GM21367 (cell line): ENCODE measurements around the gene INTU.
"Not testable (repeated sequence)": the region's sequence is repeated elsewhere in the genome, so short reads cannot be mapped to it uniquely, and the experiment has no call there.

Experiments used
- ATAC-seq: cut with Tn5 transposase; IDR thresholded peaks from one replicate; pipeline ENCODE4 v1.9.1; 2021; ENCODE audit not compliant: unreplicated experiment

INTU gene

DNA sequence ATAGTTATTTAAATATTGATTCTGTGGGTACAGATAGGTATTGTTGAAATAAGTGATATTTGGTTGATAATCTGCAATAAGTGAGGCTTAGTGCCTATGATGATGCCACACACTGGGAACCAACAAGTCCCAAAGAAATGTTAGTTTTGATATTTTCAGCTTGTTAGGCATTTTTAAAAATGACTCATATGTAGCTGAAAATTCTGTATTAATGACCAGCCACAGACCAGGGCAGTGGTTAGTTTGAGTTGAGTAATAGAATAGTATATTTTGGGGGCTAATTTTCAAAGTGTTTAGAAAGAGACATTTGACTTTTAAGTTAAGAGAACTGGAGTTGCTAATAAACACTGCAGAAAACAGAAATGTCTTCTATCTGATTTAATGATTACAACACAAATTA, 9.4 kb downstream of the INTU start:
- no peak for ATAC-seq

DNA sequence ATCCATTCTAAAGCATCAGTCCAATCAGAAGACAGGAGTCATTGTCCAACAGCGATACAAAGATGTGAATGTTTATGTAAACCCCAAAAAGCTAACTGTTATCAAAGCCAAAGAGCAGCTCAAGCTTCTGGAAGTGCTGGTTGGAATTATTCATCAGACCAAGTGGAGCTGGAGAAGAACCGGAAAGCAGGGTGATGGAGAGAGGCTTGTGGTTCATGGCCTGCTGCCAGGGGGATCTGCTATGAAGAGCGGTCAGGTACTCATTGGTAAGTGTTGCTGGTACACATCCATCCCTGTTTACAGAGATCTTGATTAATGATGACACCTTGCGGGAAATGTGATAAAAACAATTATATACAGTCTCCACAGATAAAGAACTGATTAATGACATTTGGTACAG, 11.0 kb downstream of the INTU start:
- ATAC-seq = no peak

DNA sequence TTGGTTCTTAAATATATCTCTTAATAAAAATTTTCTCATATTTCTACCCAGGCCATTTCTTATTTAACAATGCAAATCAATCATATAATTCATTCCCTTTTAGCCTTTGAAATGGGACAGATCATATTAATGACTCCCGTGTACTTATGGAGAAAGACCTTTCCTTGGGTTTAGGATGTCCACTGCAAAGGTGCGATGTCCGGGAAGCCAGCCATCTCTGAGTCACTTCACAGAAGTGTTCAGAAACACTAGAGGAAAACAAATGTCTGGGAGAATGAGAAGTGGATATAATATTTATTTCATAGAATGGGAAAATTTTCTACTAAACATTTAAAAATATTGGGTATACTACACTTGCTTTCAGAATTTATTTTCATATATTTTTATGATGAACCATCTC, 15.3 kb downstream of the INTU start:
- no peak for ATAC-seq

DNA sequence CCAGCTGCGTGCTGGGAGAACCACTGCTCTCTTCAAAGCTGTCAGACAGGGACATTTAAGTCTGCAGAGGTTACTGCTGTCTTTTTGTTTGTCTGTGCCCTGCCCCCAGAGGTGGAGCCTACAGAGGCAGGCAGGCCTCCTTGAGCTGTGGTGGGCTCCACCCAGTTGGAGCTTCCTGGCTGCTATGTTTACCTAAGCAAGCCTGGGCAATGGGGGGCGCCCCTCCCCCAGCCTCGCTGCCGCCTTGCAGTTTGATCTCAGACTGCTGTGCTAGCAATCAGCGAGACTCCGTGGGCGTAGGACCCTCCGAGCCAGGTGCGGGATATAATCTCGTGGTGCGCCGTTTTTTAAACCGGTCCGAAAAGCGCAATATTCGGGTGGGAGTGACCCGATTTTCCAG, 22.8 kb downstream of the INTU start:
- ATAC-seq = not testable (repeated sequence)

DNA sequence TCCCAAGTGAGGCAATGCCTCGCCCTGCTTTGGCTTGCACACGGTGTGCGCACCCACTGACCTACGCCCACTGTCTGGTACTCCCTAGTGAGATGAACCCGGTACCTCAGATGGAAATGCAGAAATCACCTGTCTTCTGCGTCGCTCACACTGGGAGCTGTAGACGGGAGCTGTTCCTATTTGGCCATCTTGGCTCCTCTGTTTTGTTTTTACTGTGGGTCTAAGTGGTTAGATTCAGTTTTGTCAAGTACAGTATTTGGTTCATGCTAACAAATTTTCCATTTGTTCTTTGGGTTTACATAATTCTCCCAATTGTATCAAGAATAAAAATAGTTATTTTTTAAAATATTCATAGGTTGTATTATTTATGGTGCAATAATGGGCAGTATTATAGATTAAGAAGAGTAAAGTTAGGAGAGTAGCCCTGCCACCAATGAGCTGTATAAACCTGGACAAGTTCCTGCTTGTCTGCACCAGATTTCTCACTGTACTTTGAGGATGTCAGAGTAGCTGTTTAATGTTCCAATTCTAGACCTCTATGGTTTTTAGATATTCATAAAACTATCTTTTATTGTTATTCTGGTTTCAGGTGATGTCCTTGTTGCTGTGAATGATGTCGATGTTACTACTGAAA, 23.4 kb downstream of the INTU start:
- ATAC-seq = no peak

DNA sequence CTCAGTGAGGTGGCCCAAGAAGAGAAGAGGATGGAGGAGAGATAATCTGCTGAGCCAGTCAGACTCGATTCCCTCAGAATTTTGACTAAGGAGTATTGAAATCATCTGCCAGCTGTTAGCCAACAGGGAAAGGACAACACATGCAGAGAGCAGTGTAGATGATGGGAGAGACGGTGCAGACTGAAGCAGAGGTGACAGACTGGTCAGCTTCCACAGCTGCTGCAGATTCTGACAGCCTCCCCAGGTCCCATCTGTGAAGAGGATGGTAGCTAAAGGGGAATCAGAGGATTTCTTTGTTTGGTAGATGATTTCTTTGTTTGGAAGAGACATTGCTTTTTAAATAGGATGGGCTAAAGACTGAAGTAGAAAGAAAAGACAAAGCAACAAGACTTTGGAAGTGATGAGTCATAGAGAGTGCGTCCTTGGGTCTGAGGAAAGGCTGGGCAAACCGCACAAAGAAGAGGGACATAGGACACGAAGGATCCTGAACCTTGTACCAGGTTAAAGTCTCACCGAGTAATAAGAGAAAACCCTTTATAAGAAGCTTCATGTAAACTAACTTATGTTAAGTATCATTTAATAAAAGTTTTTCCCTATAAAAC, 27.6 kb downstream of the INTU start:
- no peak for ATAC-seq

DNA sequence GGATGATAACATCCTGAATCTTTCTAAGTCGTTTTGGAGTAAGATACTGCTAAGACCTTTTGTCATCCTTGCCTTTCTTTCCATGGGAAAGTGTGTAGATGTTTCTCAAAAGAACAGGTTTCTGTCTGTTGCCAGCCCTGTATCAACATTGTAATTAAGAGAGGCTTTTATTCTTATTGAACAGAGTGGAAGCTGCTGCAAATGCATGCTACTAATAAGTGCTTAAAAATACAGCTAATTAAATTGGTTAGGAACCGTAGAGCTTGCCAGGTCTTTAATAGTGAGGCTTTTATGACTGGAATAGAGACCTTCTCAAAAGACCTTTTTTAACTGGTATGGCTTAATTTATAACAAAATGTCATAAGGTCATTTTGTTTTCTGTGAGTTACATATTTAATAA, 34.4 kb downstream of the INTU start:
- no peak for ATAC-seq

DNA sequence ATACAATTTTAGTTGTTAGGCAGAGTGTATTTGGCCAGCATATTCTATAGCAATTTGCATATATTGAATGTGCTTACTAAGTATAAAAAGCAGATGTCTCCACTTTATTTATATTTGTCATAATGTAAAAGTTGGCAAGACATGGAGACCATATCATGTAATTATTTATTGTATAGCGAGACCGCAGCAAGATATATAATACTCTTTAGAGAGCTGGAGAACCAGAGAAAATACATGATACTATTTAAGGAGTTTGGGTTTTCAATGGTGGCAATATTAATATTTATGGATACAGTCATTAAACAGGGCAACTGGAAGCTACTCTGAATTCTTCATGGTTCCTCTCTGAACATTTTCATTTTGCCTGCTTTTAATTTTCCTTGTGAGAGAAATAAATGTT, 35.0 kb downstream of the INTU start:
- ATAC-seq = no peak

DNA sequence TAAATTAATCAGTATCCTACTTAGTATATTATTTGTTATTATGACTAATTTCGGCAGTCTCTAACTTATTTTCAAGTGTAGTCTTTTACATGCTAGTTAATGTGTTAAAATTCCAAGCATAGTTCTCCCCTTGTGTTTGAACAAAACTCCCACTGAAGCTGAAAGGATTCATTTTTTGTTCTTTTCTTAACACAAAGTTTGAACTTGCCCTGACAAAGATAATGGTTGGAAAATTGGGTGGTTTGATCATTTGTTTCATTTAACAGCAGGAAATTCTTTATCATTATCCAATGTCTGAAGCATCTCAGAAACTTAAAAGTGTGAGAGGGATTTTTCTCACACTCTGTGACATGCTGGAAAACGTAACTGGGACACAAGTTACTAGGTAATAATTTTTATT, 36.0 kb downstream of the INTU start:
- no peak for ATAC-seq

DNA sequence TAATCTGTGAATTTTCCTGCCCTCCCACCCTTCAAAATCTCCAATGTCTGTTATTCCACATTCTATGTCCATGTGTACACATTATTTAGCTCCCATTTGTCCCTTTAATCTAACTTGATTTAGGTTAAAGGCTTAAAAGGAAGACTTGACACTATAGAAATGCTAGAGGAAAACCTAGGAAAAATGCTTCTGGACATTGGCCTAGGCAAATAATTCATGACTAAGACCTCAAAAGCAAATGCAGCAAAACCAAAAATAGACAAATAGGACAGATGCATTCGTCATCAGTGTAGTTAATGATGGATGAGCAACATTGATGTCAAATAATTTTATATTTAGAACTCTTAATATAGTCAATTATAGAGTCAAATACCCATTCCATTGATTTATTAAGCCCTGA, 36.9 kb downstream of the INTU start:
- no peak for ATAC-seq

DNA sequence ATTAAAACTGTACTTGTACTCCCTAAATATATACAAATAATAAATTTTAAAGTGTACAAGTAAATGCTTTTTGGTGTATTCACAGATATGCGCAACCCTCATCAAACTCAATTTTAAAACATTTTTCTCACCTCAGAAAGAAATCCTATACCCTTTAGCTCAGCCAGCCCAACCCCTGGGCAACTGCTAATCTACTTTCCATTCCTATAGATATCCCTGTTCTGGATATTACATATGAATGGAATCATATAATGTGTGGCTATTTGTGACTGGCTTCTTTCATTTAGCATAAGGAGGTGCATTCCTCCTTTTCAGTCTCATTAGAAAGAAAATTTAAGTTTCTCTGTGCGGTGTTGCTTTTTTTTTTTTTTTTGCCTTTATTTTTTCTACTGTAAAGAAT, 39.4 kb downstream of the INTU start:
- ATAC-seq = no peak

DNA sequence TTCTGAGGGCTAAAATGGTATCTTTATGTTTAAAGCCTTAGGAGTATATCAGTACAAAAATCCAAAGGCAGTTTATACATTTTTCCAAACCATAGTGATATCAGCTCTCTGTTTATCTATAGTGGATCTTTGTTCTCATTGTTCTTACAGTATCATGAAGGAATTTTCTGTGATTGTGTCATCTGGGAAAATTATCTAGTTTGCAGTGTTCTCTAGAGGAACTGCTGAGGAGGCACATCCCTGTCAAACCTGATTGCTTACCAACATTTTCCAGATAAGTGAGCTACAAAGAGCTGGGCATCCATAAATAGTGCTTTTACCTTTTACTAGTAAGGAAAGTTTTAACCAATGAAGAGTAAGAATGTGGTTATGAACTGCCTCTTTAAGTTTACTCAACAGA, 52.5 kb downstream of the INTU start:
- no peak for ATAC-seq

DNA sequence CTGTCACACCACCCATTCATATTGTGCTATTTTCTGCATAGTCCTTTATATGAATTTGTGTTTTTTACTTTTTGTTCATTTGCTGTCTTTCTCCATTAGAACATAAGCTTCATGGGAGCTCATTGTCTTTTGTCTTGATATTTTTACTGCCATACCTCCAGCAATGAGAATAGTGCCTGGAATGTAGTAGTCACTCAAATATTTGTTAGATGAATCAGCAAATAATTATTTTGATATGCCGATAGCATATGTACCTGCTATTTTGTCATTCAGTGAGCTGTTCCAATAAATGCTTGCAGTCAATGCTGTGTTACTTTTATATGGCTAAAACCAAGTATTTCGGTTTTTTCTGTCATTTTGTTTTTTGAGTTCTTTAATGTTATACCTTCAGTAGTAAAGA, 53.9 kb downstream of the INTU start:
- no peak for ATAC-seq

DNA sequence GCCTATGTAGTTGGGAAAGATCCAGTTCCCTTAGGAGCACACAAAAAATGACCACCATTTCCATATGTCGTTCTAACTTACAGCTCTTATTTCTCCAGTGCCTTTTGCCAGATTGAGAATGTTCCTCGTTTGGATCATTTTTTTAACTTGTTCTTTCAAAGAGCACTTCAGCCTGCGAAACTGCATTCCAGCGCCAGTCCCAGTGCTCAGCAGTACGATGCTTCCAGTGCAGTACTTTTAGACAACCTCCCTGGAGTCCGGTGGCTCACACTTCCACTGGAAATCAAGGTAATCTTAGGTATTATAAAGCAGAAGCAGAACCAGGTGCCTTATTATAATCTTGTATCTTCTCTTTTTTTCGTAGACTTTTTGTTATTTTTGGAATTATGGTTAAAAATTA, 54.8 kb downstream of the INTU start:
- ATAC-seq = no peak

DNA sequence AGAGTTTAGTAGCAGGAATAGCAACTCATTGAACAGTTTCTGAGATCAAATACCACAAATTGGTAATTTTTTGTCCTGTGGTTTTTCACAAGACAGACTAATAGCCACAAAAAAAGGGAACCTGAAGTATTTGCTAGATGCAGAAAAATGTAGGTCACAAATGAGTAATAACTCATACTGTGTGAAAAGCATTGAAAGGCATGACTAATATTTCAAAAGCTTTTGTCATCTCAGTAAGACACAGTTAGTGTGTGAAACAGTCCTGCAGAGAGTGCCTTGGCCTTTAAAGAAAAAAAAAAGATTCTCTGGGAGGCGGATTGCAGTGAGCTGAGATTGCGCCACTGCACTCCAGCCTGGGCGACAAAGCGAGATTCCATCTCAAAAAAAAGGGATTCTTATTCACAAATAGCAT, 66.0 kb downstream of the INTU start:
- peak; percentile 99 for ATAC-seq

DNA sequence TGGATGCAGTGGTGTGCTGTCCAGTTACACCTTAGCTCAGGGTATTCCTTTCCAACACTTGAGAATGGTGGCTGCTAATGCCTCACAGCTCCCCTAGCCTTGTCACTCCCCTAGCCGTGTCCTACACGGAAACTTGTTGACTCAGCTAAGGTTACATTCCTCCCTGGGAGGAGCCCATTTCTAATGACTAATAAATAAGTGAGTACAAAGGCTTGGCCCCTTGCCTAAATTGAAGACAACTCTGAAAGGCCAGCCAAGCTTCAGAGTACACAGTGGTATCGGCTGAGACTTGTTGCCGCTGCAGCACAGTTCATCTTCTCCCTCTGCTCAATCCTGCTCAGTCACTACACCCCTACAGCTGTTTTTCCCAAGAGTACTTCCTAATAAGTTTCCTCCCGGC, 76.2 kb downstream of the INTU start:
- ATAC-seq = no peak

DNA sequence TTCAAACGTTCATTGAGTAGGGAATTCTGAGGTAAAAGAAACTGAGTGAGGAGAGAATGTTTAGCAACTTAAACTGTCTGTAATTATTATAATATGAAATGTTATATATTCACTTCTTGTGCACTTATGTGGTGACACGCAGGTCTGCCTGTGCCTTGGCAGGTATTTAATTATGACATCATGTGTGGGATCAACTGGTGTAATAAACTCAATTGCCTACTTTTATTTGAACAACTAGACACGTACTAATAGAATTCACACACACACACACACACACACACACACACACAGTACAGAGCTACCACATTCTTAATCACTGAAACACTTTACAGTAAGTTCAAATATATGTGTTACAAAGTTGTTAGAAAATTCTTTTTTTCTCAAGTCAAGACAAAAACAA, 76.7 kb downstream of the INTU start:
- ATAC-seq = no peak

DNA sequence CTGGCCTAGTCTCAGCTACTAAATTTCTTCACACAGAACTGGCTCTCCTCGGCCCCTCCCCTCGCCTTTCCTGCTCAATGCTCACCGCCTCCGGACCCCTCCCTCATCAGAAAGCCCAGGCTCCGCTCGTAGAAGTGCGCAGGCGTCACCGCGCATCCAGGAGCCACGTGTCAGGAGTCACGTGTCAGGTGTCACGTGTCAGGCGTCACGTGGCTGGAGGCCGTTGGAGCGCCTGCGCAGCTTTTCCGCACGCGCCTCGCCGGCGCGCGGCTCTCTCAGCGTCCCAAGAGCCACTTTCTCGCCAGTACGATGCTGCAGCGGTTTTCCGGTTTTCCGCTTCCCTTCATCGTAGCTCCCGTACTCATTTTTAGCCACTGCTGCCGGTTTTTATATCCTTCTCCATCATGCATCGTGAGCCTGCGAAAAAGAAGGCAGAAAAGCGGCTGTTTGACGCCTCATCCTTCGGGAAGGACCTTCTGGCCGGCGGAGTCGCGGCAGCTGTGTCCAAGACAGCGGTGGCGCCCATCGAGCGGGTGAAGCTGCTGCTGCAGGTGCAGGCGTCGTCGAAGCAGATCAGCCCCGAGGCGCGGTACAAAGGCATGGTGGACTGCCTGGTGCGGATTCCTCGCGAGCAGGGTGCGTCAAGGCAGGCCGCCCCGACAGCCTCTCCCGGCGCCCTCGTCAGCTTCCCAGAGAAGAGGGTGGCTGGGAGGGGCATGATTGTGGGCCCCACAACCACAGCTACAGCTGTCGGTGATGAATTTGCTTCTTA, 97.6 kb downstream of the INTU start, which contains the start of gene SLC25A31:
Gene SLC25A31, plus strand, starts transcription at position 259 of the 772 bp plus-strand sequence. Its CDS starts 146 bp downstream, at position 405.
- ATAC-seq = no peak

DNA sequence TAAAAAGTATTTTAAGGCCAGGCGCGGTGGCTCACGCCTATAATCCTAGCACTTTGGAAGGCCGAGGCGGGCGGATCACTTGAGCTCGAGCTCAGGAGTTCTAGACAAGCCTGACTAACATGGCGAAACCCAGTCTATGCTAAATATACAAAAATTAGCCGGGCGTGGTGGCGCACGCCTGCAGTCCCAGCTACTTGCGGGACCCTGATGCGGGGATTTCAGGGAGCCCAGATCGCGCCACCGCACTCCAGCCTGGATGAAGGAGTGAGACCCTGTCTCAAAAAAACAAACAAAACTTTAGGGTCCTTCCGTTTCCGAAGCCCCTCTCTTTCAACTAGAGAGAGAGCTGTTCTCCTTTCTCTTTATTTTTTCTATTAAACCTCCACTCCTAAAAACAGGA, 98.6 kb downstream of the INTU start:
- ATAC-seq = no peak

DNA sequence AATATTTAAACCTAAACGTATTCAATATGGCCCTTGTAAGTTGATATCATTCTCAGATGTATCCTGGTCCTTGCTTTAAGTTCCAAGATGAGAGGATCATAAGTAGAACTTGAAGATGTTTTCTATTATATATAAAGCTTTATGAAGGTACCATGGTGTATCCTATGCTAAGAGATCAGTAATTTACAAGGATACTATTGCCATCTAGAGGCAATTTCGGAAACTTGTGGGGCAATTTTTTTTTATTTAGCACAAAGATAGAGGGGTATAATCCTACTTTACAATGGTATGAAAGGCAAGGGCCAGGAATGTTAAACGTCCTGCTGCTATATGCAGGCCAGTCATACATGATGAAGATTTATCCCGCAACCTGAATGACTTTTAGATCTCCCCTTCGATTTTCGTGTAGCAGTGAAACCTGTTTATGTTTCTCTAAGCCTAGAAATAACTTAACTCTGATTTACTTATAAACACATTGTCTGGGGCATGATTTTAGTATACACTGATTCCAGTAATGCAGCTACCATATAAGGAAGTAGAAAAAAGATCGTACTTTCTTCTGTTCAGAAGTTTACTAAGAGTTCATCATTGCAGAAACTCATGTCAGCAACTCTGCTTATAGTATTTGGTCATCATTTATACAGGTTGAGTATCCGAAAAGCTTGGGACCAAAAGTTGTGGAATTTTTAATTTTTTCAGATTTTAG, 100.0 kb downstream of the INTU start:
- peak; percentile 84 for ATAC-seq

DNA sequence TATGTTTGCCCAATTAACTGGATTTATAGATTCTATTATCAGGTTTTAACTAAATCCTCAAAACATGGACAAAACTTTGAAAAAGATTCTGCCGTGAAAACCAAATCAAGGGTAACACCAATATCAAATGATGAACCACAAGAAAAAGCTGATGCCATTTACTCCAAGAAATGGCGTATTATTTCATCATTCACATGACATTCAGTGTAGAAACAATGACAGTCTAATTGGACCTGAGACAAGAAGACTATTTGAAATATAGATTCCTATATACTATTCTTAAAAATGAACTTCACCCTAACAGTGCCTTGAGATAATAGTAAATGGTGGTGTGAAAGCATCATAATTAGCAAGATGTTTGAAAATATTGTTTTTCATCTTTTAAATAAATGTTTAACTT, 102.2 kb downstream of the INTU start:
- ATAC-seq = no peak

DNA sequence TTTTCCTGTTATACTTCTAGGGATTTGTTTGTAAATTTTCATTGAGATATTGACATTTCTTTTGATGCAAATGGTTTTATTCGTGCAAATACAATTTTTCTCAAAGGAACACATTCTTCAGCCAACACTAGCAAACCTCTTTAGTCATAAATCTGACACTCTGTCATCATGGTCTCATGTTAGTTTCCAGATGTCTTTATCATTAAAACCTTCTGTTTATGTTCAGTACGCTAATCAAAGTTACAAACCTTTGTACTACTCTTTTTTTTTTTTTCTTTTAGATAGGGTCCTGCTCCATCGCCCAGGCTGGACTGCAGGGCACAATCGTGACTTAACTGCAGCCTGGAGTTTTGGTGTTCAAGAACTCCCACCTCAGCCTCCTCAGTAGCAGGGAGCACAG, 104.5 kb downstream of the INTU start:
- no peak for ATAC-seq
